Keratinocyte (primary cell): ENCODE results near the gene LRRC8D. TPM values are rescaled to one million over a fixed set of nuclear protein-coding genes. Genes with fewer than 3 reads are reported as not detected.
A peak's percentile ranks its signal among the peaks of the same experiment; 100 is the strongest.

Experiments
- DNase-seq: peaks from one replicate; pipeline ENCODE4 v3.0.0-alpha.2; 2011; ENCODE audit warnings: low read depth, missing footprints, low spot score
- FAIRE-seq: peaks from 2 replicates; lab custom pipeline; 2011; peaks lifted over from hg19 to GRCh38; lab: Jason Lieb, UNC
- H2AFZ ChIP-seq: 2 replicates; pipeline ENCODE4 v1.6.0; 2012; ENCODE audit warnings: low read length, control low read depth, inconsistent platforms; ENCODE audit not compliant: control insufficient read depth
- H3K27ac ChIP-seq: 2 replicates; pipeline ENCODE4 v1.5.1; 2011; ENCODE audit warnings: low read length; ENCODE audit not compliant: control insufficient read depth, insufficient read depth
- H3K27me3 ChIP-seq: 3 replicates; pipeline ENCODE4 v1.6.0; 2011; ENCODE audit warnings: low read length; ENCODE audit not compliant: control insufficient read depth, insufficient read depth; ENCODE audit errors: extremely low read depth
- H3K36me3 ChIP-seq, 2 experiments: 2 replicates in 1 of 2; 3 replicates in 1 of 2; pipeline ENCODE4 v1.5.1; 2011; ENCODE audit warnings: low read length in 2 of 2, mild to moderate bottlenecking in 1 of 2; ENCODE audit not compliant: control insufficient read depth in 2 of 2, insufficient read depth in 2 of 2; ENCODE audit errors: extremely low read depth in 1 of 2
- H3K4me1 ChIP-seq: 3 replicates; pipeline ENCODE4 v1.5.1; 2011; ENCODE audit warnings: low read length; ENCODE audit not compliant: control insufficient read depth, insufficient read depth; ENCODE audit errors: extremely low read depth
- H3K4me2 ChIP-seq: 3 replicates; pipeline ENCODE4 v1.6.0; 2011; ENCODE audit warnings: low read depth, low read length; ENCODE audit not compliant: control insufficient read depth, insufficient read depth; ENCODE audit errors: extremely low read depth
- H3K4me3 ChIP-seq, 3 experiments: fragments of 200-600 bp in 1 of 3; sonication (generic) in 1 of 3; 2 replicates in 2 of 3; 3 replicates in 1 of 3; pipeline ENCODE4 v1.5.1; 2011 to 2016; ENCODE audit warnings: low read length in 3 of 3, mild to moderate bottlenecking in 3 of 3, control low read depth in 2 of 3, inconsistent platforms in 1 of 3, low read depth in 1 of 3, mixed read lengths in 1 of 3, mixed run types in 1 of 3, moderate library complexity in 1 of 3; ENCODE audit not compliant: control insufficient read depth in 2 of 3, insufficient read depth in 2 of 3; ENCODE audit errors: extremely low read depth in 1 of 3
- H3K79me2 ChIP-seq: 2 replicates; pipeline ENCODE4 v1.6.0; 2012; ENCODE audit warnings: low read length; ENCODE audit not compliant: control insufficient read depth, insufficient read depth
- H3K9ac ChIP-seq: 3 replicates; pipeline ENCODE4 v1.6.0; 2011; ENCODE audit warnings: low read length; ENCODE audit not compliant: control insufficient read depth, insufficient read depth; ENCODE audit errors: extremely low read depth
- H3K9me1 ChIP-seq: 3 replicates; pipeline ENCODE4 v1.6.0; 2011; ENCODE audit warnings: low read length; ENCODE audit not compliant: control insufficient read depth, insufficient read depth; ENCODE audit errors: extremely low read depth
- H3K9me3 ChIP-seq: 2 replicates; pipeline ENCODE4 v1.5.1; 2012; ENCODE audit warnings: low read depth, low read length; ENCODE audit not compliant: control insufficient read depth
- H4K20me1 ChIP-seq: 3 replicates; pipeline ENCODE4 v1.6.0; 2011; ENCODE audit warnings: low read length; ENCODE audit not compliant: control insufficient read depth, insufficient read depth; ENCODE audit errors: extremely low read depth
- EZH2 ChIP-seq: IDR thresholded peaks from one replicate; pipeline ENCODE4 v1.6.1; 2012; ENCODE audit warnings: inconsistent platforms, mild to moderate bottlenecking, low read length, moderate library complexity
- dilution Hi-C: fragments of 300-500 bp; cut with MboI; formaldehyde crosslinking; loops from one replicate; pipeline ENCODE4 v1.7.0; 2020; ENCODE audit warnings: low sequenced_read_pairs; ENCODE audit not compliant: extremely low pct_ligation_motif_present
- polyA plus RNA-seq, 5 experiments: library from polyadenylated mRNA; depleted of rRNA in 3 of 5; stranded (reverse) in 3 of 5; stranded (forward) in 1 of 5; unstranded in 1 of 5; fragments of >200 nt; gene quantifications; 1 replicate in 1 of 5; 2 replicates in 3 of 5; 3 replicates in 1 of 5; pipeline versions ENCODE4 v1.2.1 to v1.2.3, GENCODE V29; 2011 to 2012; ENCODE audit warnings: missing spikeins in 2 of 5, low read depth in 1 of 5, low replicate concordance in 1 of 5
- TF ChIP-seq, protein P1 (sequence below), 3 experiments: IDR thresholded peaks in 1 of 3; conservative IDR thresholded peaks in 1 of 3; optimal IDR thresholded peaks in 1 of 3; 2 replicates in 2 of 3; 3 replicates in 1 of 3; pipeline versions ENCODE3 to v1.5.1; 2011; ENCODE audit warnings: low read length in 3 of 3, mild to moderate bottlenecking in 3 of 3, moderate library complexity in 2 of 3, control low read depth in 1 of 3, inconsistent platforms in 1 of 3; ENCODE audit not compliant: insufficient read depth in 2 of 3; ENCODE audit errors: extremely low read depth in 1 of 3

Gene LRRC8D
- polyA plus RNA-seq, 1 donor (not counting 4 experiments of a cell fraction or from before 2014, with no cell fraction given): 54.7 TPM

DNA sequence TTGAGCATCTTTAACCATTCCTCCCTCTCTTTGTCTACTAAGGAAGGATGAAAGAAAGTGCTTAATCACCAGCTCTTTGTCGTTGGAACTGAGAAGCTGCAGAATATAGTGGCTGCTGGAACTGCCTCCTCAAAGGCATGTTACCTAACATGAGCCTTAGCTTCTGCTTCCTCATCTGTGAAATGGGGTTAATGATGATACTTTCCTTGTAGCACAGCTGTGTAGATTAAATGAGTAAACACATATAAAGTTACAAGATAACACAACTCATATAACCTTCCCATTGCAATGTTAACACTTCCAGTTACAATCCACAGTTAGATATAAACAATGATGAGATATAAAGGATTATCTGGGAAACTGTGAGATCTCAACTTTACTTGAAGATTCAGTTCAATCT is 125.7 kb downstream of the LRRC8D start:
- H3K4me2 ChIP-seq: no peak overlapping the region
- TF ChIP-seq, protein P1, sequence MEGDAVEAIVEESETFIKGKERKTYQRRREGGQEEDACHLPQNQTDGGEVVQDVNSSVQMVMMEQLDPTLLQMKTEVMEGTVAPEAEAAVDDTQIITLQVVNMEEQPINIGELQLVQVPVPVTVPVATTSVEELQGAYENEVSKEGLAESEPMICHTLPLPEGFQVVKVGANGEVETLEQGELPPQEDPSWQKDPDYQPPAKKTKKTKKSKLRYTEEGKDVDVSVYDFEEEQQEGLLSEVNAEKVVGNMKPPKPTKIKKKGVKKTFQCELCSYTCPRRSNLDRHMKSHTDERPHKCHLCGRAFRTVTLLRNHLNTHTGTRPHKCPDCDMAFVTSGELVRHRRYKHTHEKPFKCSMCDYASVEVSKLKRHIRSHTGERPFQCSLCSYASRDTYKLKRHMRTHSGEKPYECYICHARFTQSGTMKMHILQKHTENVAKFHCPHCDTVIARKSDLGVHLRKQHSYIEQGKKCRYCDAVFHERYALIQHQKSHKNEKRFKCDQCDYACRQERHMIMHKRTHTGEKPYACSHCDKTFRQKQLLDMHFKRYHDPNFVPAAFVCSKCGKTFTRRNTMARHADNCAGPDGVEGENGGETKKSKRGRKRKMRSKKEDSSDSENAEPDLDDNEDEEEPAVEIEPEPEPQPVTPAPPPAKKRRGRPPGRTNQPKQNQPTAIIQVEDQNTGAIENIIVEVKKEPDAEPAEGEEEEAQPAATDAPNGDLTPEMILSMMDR (optimal IDR thresholded peaks at IDR 0.05 in 1 of 3, IDR thresholded peaks at IDR 0.05 in 1 of 3, conservative IDR thresholded peaks at IDR 0.05 in 1 of 3; ENCODE audit: extremely low read depth in 1 of 3, insufficient read depth in 2 of 3, low read length in 3 of 3): no peak
- TF ChIP-seq EZH2: no peak
- no peaks in the 10 kb centered on the region for H3K9me1 ChIP-seq
- peak overlapping the region; percentile 25 for H3K27ac ChIP-seq
- H3K27me3 ChIP-seq: no peaks in the 10 kb centered on the region
- DNase-seq (no peak), FAIRE-seq (no peak)
- no peak overlapping the region for H3K9ac ChIP-seq
- no peaks in the 10 kb centered on the region for H3K36me3 ChIP-seq
- no peaks in the 10 kb centered on the region for H3K9me3 ChIP-seq
- H4K20me1 ChIP-seq: no peaks in the 10 kb centered on the region
- H3K79me2 ChIP-seq: no peaks in the 10 kb centered on the region
- peaks cover 20% of the 10 kb centered on the region for H3K4me1 ChIP-seq
- no peak overlapping the region for H3K4me3 ChIP-seq
- dilution Hi-C loops: no loop called here
- no peak overlapping the region for H2AFZ ChIP-seq

DNA sequence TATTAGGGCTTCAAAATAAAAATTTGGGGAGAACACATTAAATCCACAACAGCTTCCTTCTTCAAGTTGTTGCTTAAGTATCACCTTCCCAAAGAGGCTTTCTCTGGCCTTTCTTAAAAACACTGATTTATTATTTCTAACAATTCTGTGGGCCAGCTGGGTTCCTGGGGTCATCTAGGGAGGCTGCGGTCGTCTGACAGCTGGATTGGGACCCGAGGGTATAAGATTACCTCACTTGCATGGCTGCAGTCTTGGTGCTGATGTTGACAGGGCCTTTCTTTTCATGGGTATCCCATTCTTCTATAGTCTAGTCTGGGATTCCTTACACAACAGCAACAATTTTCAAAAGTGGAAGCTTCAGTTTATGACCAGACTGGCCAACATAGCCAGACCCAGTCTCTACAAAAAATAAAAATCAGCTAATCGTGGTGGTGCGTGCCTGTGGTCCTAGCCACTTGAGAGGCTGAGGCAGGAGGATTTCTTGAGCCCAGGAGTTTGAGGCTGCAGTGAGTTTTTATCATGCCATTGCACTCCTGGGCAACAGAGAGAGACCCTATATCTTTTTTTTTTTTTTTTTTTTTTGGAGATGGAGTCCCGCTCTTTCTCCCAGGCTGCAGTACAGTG is 128.0 kb downstream of the LRRC8D start:
- Histone ChIP-seq H3K4me2 (no peak overlapping the region), H2AFZ (no peak overlapping the region), H3K4me3 (no peak overlapping the region), H3K36me3 (no peaks in the 10 kb centered on the region), H3K79me2 (no peaks in the 10 kb centered on the region), H3K4me1 (peaks cover 23% of the 10 kb centered on the region), H3K27me3 (no peaks in the 10 kb centered on the region), H3K9ac (no peak overlapping the region), H3K9me3 (no peaks in the 10 kb centered on the region), H3K9me1 (no peaks in the 10 kb centered on the region), H3K27ac (no peak overlapping the region), H4K20me1 (no peaks in the 10 kb centered on the region)
- dilution Hi-C loops: no loop called here
- DNase-seq (no peak), FAIRE-seq (no peak)
- no peak for TF ChIP-seq EZH2
- TF ChIP-seq, protein P1 (optimal IDR thresholded peaks at IDR 0.05 in 1 of 3, IDR thresholded peaks at IDR 0.05 in 1 of 3, conservative IDR thresholded peaks at IDR 0.05 in 1 of 3; ENCODE audit: extremely low read depth in 1 of 3, insufficient read depth in 2 of 3, low read length in 3 of 3): no peak
